Cardiac muscle cell (in vitro differentiated cells and primary cell): ENCODE data around the gene MAD1L1. TPM values are rescaled to one million over a fixed set of nuclear protein-coding genes. Genes with fewer than 3 reads are reported as not detected.
A peak's percentile ranks its signal among the peaks of the same experiment; 100 is the strongest.

ENCODE experiments used
- DNase-seq, 2 donors: peaks; one replicate each; pipeline versions ENCODE4 v3.0.0 to v3.0.0-alpha.2; 2010 to 2017; ENCODE audit warnings: low read depth in 1 of 2, low spot score in 1 of 2
- H3K27ac ChIP-seq: fragments of 200-600 bp; sonication (generic); 2 replicates; pipeline ENCODE4 v1.5.1; 2016
- H3K27me3 ChIP-seq: fragments of 200-600 bp; sonication (generic); 2 replicates; pipeline ENCODE4 v1.6.0; 2016; ENCODE audit warnings: control low read depth
- H3K36me3 ChIP-seq: fragments of 200-600 bp; sonication (generic); 2 replicates; pipeline ENCODE4 v1.5.1; 2016; ENCODE audit warnings: control low read depth
- H3K4me1 ChIP-seq: fragments of 200-600 bp; sonication (generic); 2 replicates; pipeline ENCODE4 v1.8.1; 2017; ENCODE audit warnings: low read depth, mild to moderate bottlenecking, mixed run types
- H3K4me3 ChIP-seq: fragments of 200-600 bp; sonication (generic); 2 replicates; pipeline ENCODE4 v1.5.1; 2016; ENCODE audit warnings: mild to moderate bottlenecking
- H3K9me3 ChIP-seq: fragments of 200-600 bp; sonication (generic); 2 replicates; pipeline ENCODE4 v1.5.1; 2017; ENCODE audit warnings: low read depth, mild to moderate bottlenecking, control low read depth
- CTCF ChIP-seq: IDR thresholded peaks from 2 replicates; pipeline ENCODE4 v1.5.1; 2012; ENCODE audit warnings: low read depth, mild to moderate bottlenecking, low read length
- polyA plus RNA-seq: library from polyadenylated mRNA; unstranded; fragments of >200 nt; fragmentation: Nextera tagmentation; extraction: Ambion mirVana; gene quantifications from 2 replicates; pipeline ENCODE4 v1.2.1, GENCODE V29; 2016
- total RNA-seq: library from RNA; depleted of rRNA; stranded (reverse); fragments of >200 nt; gene quantifications from 2 replicates; pipeline ENCODE4 v1.2.3, GENCODE V29; 2016

Gene MAD1L1
- total and polyA plus RNA-seq, 2 experiments from 2014 or later = 38.3 to 56.2 TPM

GRCh38 chr7:2168615-2169311 is 64.0 kb downstream of the MAD1L1 start:
- Histone ChIP-seq H3K4me3 (no peak overlapping the region), H3K27ac (no peak overlapping the region), H3K4me1 (no peaks in the 10 kb centered on the region), H3K9me3 (no peaks in the 10 kb centered on the region), H3K36me3 (no peaks in the 10 kb centered on the region), H3K27me3 (no peaks in the 10 kb centered on the region)
- no peak for DNase-seq
- no peak for TF ChIP-seq CTCF

GRCh38 chr7:2166625-2167280 is 66.0 kb downstream of the MAD1L1 start:
- no peak for DNase-seq
- H3K36me3 ChIP-seq = no peaks in the 10 kb centered on the region
- no peaks in the 10 kb centered on the region for H3K27me3 ChIP-seq
- peaks cover 8% of the 10 kb centered on the region for H3K4me1 ChIP-seq
- H3K9me3 ChIP-seq = no peaks in the 10 kb centered on the region
- no peak for TF ChIP-seq CTCF
- no peak overlapping the region for H3K4me3 ChIP-seq
- no peak overlapping the region for H3K27ac ChIP-seq

GRCh38 chr7:2165610-2166594 is 66.8 kb downstream of the MAD1L1 start:
- no peaks in the 10 kb centered on the region for H3K36me3 ChIP-seq
- no peak for TF ChIP-seq CTCF
- H3K4me3 ChIP-seq = no peak overlapping the region
- H3K27me3 ChIP-seq = no peaks in the 10 kb centered on the region
- peak in 1 of 2 donors; percentile 16 for DNase-seq
- no peak overlapping the region for H3K27ac ChIP-seq
- peaks cover 8% of the 10 kb centered on the region for H3K4me1 ChIP-seq
- no peaks in the 10 kb centered on the region for H3K9me3 ChIP-seq

- H3K4me3 ChIP-seq = no peak overlapping the region
- TF ChIP-seq CTCF = no peak
- DNase-seq = no peak
- H3K9me3 ChIP-seq = no peaks in the 10 kb centered on the region
- H3K4me1 ChIP-seq = peaks cover 11% of the 10 kb centered on the region
- no peaks in the 10 kb centered on the region for H3K27me3 ChIP-seq
- no peak overlapping the region for H3K27ac ChIP-seq
- no peaks in the 10 kb centered on the region for H3K36me3 ChIP-seq
These were observed 67.5 kb downstream of the MAD1L1 start for GRCh38 chr7:2165239-2165609.

- Histone ChIP-seq H3K27me3 (no peaks in the 10 kb centered on the region), H3K36me3 (no peaks in the 10 kb centered on the region), H3K27ac (no peak overlapping the region), H3K4me3 (no peak overlapping the region), H3K9me3 (no peaks in the 10 kb centered on the region), H3K4me1 (peaks cover 17% of the 10 kb centered on the region)
- TF ChIP-seq CTCF = no peak
- DNase-seq = no peak
These were observed 68.1 kb downstream of the MAD1L1 start for GRCh38 chr7:2164646-2165045.
